GM12878 (cell line): Measurements from ENCODE around the gene SSR1. TPM values are rescaled to one million over a fixed set of nuclear protein-coding genes. Genes with fewer than 3 reads are reported as not detected.

Experiments
- CHD2 ChIP-seq: IDR thresholded peaks from 2 replicates; pipeline ENCODE4 v1.6.1; 2011; ENCODE audit warnings: low read depth, low read length, improper control_type of control experiment, borderline replicate concordance
- HDAC6 ChIP-seq: fragments of 200-600 bp; sonication (generic); IDR thresholded peaks from one replicate; pipeline ENCODE4 v1.8.0; 2017; ENCODE audit warnings: antibody characterized with exemption; ENCODE audit not compliant: unreplicated experiment
- MEF2A ChIP-seq: IDR thresholded peaks from 2 replicates; pipeline ENCODE4 v1.6.1; 2011; ENCODE audit warnings: low read depth, mild to moderate bottlenecking, low read length, moderate library complexity; ENCODE audit not compliant: insufficient read depth
- MXI1 ChIP-seq: fragments of 150-350 bp; IDR thresholded peaks from 2 replicates; pipeline ENCODE4 v1.6.1; 2011; ENCODE audit warnings: low read depth, mild to moderate bottlenecking, inconsistent platforms, low read length, improper control_type of control experiment
- NR2C2 ChIP-seq: IDR thresholded peaks from 2 replicates; pipeline ENCODE4 v1.6.1; 2011; ENCODE audit warnings: borderline replicate concordance, low read depth; ENCODE audit not compliant: control insufficient read depth, insufficient read length
- RB1 ChIP-seq: fragments of 450-650 bp; formaldehyde crosslinking; IDR thresholded peaks from 2 replicates; pipeline ENCODE4 v1.6.1; 2017; ENCODE audit warnings: mild to moderate bottlenecking, borderline replicate concordance
- RBBP5 ChIP-seq: fragments of 200-600 bp; sonication (generic); conservative IDR thresholded peaks from 2 replicates; pipeline ENCODE4 v1.6.1; 2016
- SMAD1 ChIP-seq: fragments of 450-650 bp; IDR thresholded peaks from 2 replicates; pipeline ENCODE4 v1.6.1; 2018; ENCODE audit warnings: mild to moderate bottlenecking, low read depth; ENCODE audit not compliant: partially characterized antibody
- SREBF2 ChIP-seq: IDR thresholded peaks from 2 replicates; pipeline ENCODE4 v1.6.1; 2012; ENCODE audit warnings: mild to moderate bottlenecking, low read length
- ZBED1 ChIP-seq: IDR thresholded peaks from 2 replicates; pipeline ENCODE4 v1.6.1; 2016; ENCODE audit warnings: borderline replicate concordance
- polyA plus RNA-seq, 11 experiments: library from polyadenylated mRNA; depleted of rRNA in 4 of 11; unstranded in 6 of 11; stranded (reverse) in 5 of 11; fragments of >200 nt; fragmentation: Nextera tagmentation in 4 of 11; fragmentation: Illumina TruSeq in 1 of 11; extraction: Ambion mirVana in 4 of 11; extraction: Trizol in 1 of 11; gene quantifications; 1 replicate in 1 of 11; 2 replicates in 10 of 11; pipeline versions ENCODE4 v1.2.1 to v1.2.3, GENCODE V29; 2011 to 2016; ENCODE audit warnings: inconsistent platforms in 2 of 11, missing spikeins in 2 of 11, low read depth in 1 of 11
- total RNA-seq, 4 experiments: library from RNA; depleted of rRNA in 3 of 4; stranded (reverse); fragments of >200 nt in 3 of 4; fragmentation: Illumina TruSeq in 1 of 4; extraction: Trizol in 1 of 4; gene quantifications; 2 replicates each; pipeline versions ENCODE4 v1.2.1 to v1.2.3, GENCODE V29; 2013 to 2021
- TF ChIP-seq, protein P1 (sequence below): fragments of 450-650 bp; IDR thresholded peaks from 2 replicates; pipeline ENCODE4 v1.6.1; 2018; ENCODE audit warnings: borderline replicate concordance, mild to moderate bottlenecking; ENCODE audit not compliant: partially characterized antibody
- TF ChIP-seq, protein P2 (sequence below): IDR thresholded peaks from 2 replicates; pipeline ENCODE4 v1.6.1; 2012; ENCODE audit warnings: low read length, inconsistent platforms
- TF ChIP-seq, protein P3 (sequence below): fragments of 450-650 bp; IDR thresholded peaks from 2 replicates; pipeline ENCODE4 v1.6.1; 2016; ENCODE audit warnings: mild to moderate bottlenecking, moderate library complexity, borderline replicate concordance

The SSR1 gene
- total and polyA plus RNA-seq, 10 of the 15 experiments (the other 5 are each of a cell fraction or from before 2014, with no cell fraction given), result 42.0 to 209 (median 128) TPM

DNA sequence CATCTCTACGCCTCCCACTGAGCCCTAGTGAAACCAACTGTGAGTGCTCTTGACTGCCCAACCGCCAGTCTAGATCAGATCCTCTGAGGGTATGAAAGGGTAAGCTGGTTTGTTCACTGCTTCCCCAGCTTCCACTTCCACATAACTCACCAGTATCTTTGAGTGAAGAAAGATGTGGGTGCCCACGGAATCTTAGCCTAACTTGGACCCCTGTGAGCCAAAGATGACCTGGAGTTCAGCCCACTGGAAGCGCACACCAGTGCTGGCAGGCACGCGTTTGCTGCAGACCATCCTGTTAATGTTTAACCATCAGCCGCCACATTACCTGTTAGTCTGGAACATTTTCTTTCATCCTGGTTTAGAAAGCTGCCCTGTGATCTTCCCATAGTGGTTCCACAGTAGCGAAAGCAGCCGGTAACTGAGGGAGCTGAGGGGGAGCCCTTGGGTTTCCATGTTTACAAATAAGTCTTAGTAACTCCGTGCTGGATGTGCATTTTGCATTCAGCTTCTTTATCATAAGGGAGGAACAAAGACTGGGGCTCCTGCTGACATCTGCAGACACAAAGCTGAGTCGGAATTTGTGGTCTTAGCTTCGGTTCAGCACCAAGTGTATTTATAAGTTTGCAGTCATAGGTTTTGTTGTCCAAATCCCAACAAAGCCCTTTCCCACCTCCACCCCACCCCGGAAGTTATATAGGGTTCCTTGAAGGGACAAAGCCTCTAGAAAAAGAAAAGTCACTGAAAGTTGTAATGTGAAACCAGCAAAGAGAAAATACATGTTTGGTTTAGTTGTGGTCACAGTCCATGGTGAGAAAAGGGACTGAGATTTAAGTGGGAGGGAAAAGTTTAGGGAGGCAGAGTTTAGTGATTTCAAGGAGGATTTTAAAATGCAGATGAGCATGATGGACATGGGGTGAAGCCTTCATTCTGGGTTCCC, 71.0 kb downstream of the SSR1 start (continued):
- TF ChIP-seq, protein P1, sequence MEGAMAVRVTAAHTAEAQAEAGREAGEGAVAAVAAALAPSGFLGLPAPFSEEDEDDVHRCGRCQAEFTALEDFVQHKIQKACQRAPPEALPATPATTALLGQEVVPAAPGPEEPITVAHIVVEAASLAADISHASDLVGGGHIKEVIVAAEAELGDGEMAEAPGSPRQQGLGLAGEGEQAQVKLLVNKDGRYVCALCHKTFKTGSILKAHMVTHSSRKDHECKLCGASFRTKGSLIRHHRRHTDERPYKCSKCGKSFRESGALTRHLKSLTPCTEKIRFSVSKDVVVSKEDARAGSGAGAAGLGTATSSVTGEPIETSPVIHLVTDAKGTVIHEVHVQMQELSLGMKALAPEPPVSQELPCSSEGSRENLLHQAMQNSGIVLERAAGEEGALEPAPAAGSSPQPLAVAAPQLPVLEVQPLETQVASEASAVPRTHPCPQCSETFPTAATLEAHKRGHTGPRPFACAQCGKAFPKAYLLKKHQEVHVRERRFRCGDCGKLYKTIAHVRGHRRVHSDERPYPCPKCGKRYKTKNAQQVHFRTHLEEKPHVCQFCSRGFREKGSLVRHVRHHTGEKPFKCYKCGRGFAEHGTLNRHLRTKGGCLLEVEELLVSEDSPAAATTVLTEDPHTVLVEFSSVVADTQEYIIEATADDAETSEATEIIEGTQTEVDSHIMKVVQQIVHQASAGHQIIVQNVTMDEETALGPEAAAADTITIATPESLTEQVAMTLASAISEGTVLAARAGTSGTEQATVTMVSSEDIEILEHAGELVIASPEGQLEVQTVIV, result no peak
- no peak for TF ChIP-seq RB1
- no peak for TF ChIP-seq MXI1
- TF ChIP-seq NR2C2, result no peak
- no peak for TF ChIP-seq SREBF2
- no peak for TF ChIP-seq CHD2
- no peak for TF ChIP-seq MEF2A
- no peak for TF ChIP-seq HDAC6
- no peak for TF ChIP-seq ZBED1
- TF ChIP-seq, protein P2, sequence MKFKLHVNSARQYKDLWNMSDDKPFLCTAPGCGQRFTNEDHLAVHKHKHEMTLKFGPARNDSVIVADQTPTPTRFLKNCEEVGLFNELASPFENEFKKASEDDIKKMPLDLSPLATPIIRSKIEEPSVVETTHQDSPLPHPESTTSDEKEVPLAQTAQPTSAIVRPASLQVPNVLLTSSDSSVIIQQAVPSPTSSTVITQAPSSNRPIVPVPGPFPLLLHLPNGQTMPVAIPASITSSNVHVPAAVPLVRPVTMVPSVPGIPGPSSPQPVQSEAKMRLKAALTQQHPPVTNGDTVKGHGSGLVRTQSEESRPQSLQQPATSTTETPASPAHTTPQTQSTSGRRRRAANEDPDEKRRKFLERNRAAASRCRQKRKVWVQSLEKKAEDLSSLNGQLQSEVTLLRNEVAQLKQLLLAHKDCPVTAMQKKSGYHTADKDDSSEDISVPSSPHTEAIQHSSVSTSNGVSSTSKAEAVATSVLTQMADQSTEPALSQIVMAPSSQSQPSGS, result no peak
- peak; percentile 42 for TF ChIP-seq SMAD1
- TF ChIP-seq, protein P3, sequence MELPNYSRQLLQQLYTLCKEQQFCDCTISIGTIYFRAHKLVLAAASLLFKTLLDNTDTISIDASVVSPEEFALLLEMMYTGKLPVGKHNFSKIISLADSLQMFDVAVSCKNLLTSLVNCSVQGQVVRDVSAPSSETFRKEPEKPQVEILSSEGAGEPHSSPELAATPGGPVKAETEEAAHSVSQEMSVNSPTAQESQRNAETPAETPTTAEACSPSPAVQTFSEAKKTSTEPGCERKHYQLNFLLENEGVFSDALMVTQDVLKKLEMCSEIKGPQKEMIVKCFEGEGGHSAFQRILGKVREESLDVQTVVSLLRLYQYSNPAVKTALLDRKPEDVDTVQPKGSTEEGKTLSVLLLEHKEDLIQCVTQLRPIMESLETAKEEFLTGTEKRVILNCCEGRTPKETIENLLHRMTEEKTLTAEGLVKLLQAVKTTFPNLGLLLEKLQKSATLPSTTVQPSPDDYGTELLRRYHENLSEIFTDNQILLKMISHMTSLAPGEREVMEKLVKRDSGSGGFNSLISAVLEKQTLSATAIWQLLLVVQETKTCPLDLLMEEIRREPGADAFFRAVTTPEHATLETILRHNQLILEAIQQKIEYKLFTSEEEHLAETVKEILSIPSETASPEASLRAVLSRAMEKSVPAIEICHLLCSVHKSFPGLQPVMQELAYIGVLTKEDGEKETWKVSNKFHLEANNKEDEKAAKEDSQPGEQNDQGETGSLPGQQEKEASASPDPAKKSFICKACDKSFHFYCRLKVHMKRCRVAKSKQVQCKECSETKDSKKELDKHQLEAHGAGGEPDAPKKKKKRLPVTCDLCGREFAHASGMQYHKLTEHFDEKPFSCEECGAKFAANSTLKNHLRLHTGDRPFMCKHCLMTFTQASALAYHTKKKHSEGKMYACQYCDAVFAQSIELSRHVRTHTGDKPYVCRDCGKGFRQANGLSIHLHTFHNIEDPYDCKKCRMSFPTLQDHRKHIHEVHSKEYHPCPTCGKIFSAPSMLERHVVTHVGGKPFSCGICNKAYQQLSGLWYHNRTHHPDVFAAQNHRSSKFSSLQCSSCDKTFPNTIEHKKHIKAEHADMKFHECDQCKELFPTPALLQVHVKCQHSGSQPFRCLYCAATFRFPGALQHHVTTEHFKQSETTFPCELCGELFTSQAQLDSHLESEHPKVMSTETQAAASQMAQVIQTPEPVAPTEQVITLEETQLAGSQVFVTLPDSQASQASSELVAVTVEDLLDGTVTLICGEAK, result no peak
- TF ChIP-seq RBBP5, result no peak
